WTC11 (cell line): ENCODE measurements around the gene TMEM176B.

Experiments used
- ATF3 ChIP-seq: sonication (generic); formaldehyde crosslinking; conservative IDR thresholded peaks from 2 replicates; pipeline ENCODE4 v1.8.1; 2022; ENCODE audit warnings: mild to moderate bottlenecking, missing genetic modification reagents
- CREB1 ChIP-seq: sonication (generic); formaldehyde crosslinking; IDR thresholded peaks from 2 replicates; pipeline ENCODE4 v1.8.0; 2023; ENCODE audit warnings: mild to moderate bottlenecking, missing genetic modification reagents
- CTCF ChIP-seq: fragments of 200-600 bp; IDR thresholded peaks from 2 replicates; pipeline ENCODE4 v1.8.0; 2022; ENCODE audit warnings: antibody characterized with exemption
- E2F1 ChIP-seq: sonication (generic); formaldehyde crosslinking; IDR thresholded peaks from 2 replicates; pipeline ENCODE4 v1.8.0; 2022; ENCODE audit warnings: mild to moderate bottlenecking, missing genetic modification reagents
- ESRRA ChIP-seq: sonication (generic); formaldehyde crosslinking; IDR thresholded peaks from 2 replicates; pipeline ENCODE4 v1.8.1; 2022; ENCODE audit warnings: mild to moderate bottlenecking, missing genetic modification reagents, borderline replicate concordance
- HMGXB4 ChIP-seq: sonication (generic); formaldehyde crosslinking; IDR thresholded peaks from 2 replicates; pipeline ENCODE4 v1.8.1; 2023; ENCODE audit warnings: mild to moderate bottlenecking, moderate library complexity, missing genetic modification reagents
- JUN ChIP-seq: sonication (generic); formaldehyde crosslinking; IDR thresholded peaks from 2 replicates; pipeline ENCODE4 v1.8.0; 2023; ENCODE audit warnings: mild to moderate bottlenecking, missing genetic modification reagents
- PRRX2 ChIP-seq: fragments of 250-450 bp; sonication (Bioruptor Pico); IDR thresholded peaks from 2 replicates; pipeline ENCODE4 v1.8.0; 2021; ENCODE audit warnings: mild to moderate bottlenecking
- SMAD3 ChIP-seq: sonication (generic); formaldehyde crosslinking; IDR thresholded peaks from 2 replicates; pipeline ENCODE4 v1.8.0; 2022; ENCODE audit warnings: missing genetic modification reagents, mild to moderate bottlenecking, borderline replicate concordance
- TCF7 ChIP-seq: sonication (generic); formaldehyde crosslinking; IDR thresholded peaks from 2 replicates; pipeline ENCODE4 v1.8.0; 2022; ENCODE audit warnings: mild to moderate bottlenecking, low read depth, missing genetic modification reagents, moderate library complexity
- ZBTB21 ChIP-seq: sonication (generic); formaldehyde crosslinking; IDR thresholded peaks from 2 replicates; pipeline ENCODE4 v1.8.1; 2023; ENCODE audit warnings: mild to moderate bottlenecking, missing genetic modification reagents, borderline replicate concordance
- TF ChIP-seq, protein P1 (sequence below): sonication (generic); formaldehyde crosslinking; IDR thresholded peaks from 2 replicates; pipeline ENCODE4 v1.8.0; 2022; ENCODE audit warnings: mild to moderate bottlenecking, missing genetic modification reagents
- TF ChIP-seq, protein P2 (sequence below): sonication (generic); formaldehyde crosslinking; IDR thresholded peaks from 2 replicates; pipeline ENCODE4 v1.8.1; 2023; ENCODE audit warnings: mild to moderate bottlenecking, missing genetic modification reagents, moderate library complexity

- TF ChIP-seq, protein P1, sequence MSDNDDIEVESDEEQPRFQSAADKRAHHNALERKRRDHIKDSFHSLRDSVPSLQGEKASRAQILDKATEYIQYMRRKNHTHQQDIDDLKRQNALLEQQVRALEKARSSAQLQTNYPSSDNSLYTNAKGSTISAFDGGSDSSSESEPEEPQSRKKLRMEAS = no peak
- TF ChIP-seq CTCF (no peak), ATF3 (CRISPR knock-in tag) (no peak), TCF7 (no peak), PRRX2 (CRISPR knock-in tag) (no peak), ZBTB21 (CRISPR knock-in tag) (no peak), SMAD3 (no peak), E2F1 (no peak), HMGXB4 (CRISPR knock-in tag) (no peak), JUN (CRISPR knock-in tag) (no peak), ESRRA (CRISPR knock-in tag) (no peak), CREB1 (CRISPR knock-in tag) (no peak)
- TF ChIP-seq, protein P2, sequence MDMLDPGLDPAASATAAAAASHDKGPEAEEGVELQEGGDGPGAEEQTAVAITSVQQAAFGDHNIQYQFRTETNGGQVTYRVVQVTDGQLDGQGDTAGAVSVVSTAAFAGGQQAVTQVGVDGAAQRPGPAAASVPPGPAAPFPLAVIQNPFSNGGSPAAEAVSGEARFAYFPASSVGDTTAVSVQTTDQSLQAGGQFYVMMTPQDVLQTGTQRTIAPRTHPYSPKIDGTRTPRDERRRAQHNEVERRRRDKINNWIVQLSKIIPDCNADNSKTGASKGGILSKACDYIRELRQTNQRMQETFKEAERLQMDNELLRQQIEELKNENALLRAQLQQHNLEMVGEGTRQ (CRISPR knock-in tag) = no peak
Measured at GRCh38 chr7:150755473-150756099, 44.6 kb downstream of the TMEM176B start.
